GM12878 (cell line): ENCODE data around the gene XAGE2. TPM values are rescaled to one million over a fixed set of nuclear protein-coding genes. Genes with fewer than 3 reads are reported as not detected.

Source experiments
- ATAC-seq: fragments of 200-7000 bp; cut with Tn5 transposase; 3 replicates; pipeline ENCODE4 v1.9.1; 2020; ENCODE audit warnings: mild to moderate bottlenecking, moderate library complexity
- BruUV-seq: library from RNA; stranded (reverse); fragments of 400-500 nt; replicated peaks from 2 replicates; lab custom pipeline; 2021; lab: Mats Ljungman, UMichigan
- CTCF ChIA-PET: fragments of 300-600 bp; sonication (Branson Sonifier 250); formaldehyde crosslinking; extraction: SDS; loops from one replicate; lab custom pipeline; 2021; ENCODE audit warnings: inconsistent platforms; lab: Yijun Ruan, JAX
- POLR2A ChIA-PET: fragments of 350-600 bp; formaldehyde crosslinking; extraction: SDS; loops from one replicate; lab custom pipeline; 2021; ENCODE audit warnings: inconsistent platforms; lab: Charles Lee
- RAD21 ChIA-PET: fragments of 300-600 bp; sonication (Branson Sonifier 250); formaldehyde crosslinking; loops from one replicate; lab custom pipeline; 2023; ENCODE audit warnings: antibody characterized with exemption; ENCODE audit not compliant: unreplicated experiment; lab: Charles Lee
- SMC1A ChIA-PET: fragments of 300-600 bp; sonication (Branson Sonifier 250); formaldehyde crosslinking; loops from one replicate; lab custom pipeline; 2023; ENCODE audit not compliant: unreplicated experiment, uncharacterized antibody; lab: Charles Lee
- DNase-seq: peaks from one replicate; pipeline ENCODE4 v3.0.0-alpha.2; 2011; ENCODE audit warnings: low read depth, low spot score
- FAIRE-seq: peaks from 3 replicates; lab custom pipeline; 2011; peaks lifted over from hg19 to GRCh38; lab: Jason Lieb, UNC
- H2AFZ ChIP-seq: 2 replicates; pipeline ENCODE4 v1.6.0; 2011; ENCODE audit warnings: low read depth, low read length, control low read depth; ENCODE audit not compliant: control insufficient read depth
- H3K27ac ChIP-seq: 2 replicates; pipeline ENCODE4 v1.5.1; 2011; ENCODE audit warnings: control low read depth; ENCODE audit not compliant: control insufficient read depth, insufficient read depth
- H3K27me3 ChIP-seq, 2 experiments: replicated peaks in 1 of 2; 2 replicates each; pipeline versions ENCODE4 v1.6.0 to v1.6.1; 2011; ENCODE audit warnings: low read length in 1 of 2; ENCODE audit not compliant: control insufficient read depth in 2 of 2, insufficient read depth in 2 of 2
- H3K36me3 ChIP-seq, 2 experiments: 2 replicates each; pipeline ENCODE4 v1.5.1; 2011; ENCODE audit warnings: low read length in 1 of 2; ENCODE audit not compliant: control insufficient read depth in 2 of 2, insufficient read depth in 2 of 2
- H3K4me1 ChIP-seq: 2 replicates; pipeline ENCODE4 v1.6.1; 2011; ENCODE audit warnings: mild to moderate bottlenecking, low read length, moderate library complexity, mixed read lengths; ENCODE audit not compliant: control insufficient read depth, insufficient read depth
- H3K4me2 ChIP-seq: 2 replicates; pipeline ENCODE4 v1.6.0; 2011; ENCODE audit warnings: control low read depth; ENCODE audit not compliant: control insufficient read depth, insufficient read depth
- H3K4me3 ChIP-seq: fragments of 200-600 bp; sonication (generic); 2 replicates; pipeline ENCODE4 v1.5.1; 2016
- H3K79me2 ChIP-seq: 2 replicates; pipeline ENCODE4 v1.6.0; 2011; ENCODE audit warnings: low read length; ENCODE audit not compliant: control insufficient read depth, insufficient read depth
- H3K9ac ChIP-seq: 2 replicates; pipeline ENCODE4 v1.8.0; 2011; ENCODE audit warnings: low read length, control low read depth, mixed read lengths; ENCODE audit not compliant: control insufficient read depth, insufficient read depth
- H3K9me3 ChIP-seq: replicated peaks from 3 replicates; pipeline ENCODE4 v1.5.1; 2011; ENCODE audit warnings: mild to moderate bottlenecking, low read length; ENCODE audit not compliant: control insufficient read depth, insufficient read depth
- H4K20me1 ChIP-seq: 2 replicates; pipeline ENCODE4 v1.6.0; 2011; ENCODE audit not compliant: control insufficient read depth, insufficient read depth
- ASH2L ChIP-seq: fragments of 300-600, 200-600 bp; sonication (generic); IDR thresholded peaks from 2 replicates; pipeline ENCODE4 v1.6.1; 2017; ENCODE audit warnings: low read depth, mild to moderate bottlenecking, borderline replicate concordance
- BACH1 ChIP-seq: fragments of 450-650 bp; IDR thresholded peaks from 2 replicates; pipeline ENCODE4 v1.6.1; 2017; ENCODE audit warnings: mild to moderate bottlenecking, borderline replicate concordance
- BCL11A ChIP-seq: IDR thresholded peaks from 2 replicates; pipeline ENCODE4 v1.6.1; 2011; ENCODE audit warnings: low read depth, low read length
- HDAC6 ChIP-seq: fragments of 200-600 bp; sonication (generic); IDR thresholded peaks from one replicate; pipeline ENCODE4 v1.8.0; 2017; ENCODE audit warnings: antibody characterized with exemption; ENCODE audit not compliant: unreplicated experiment
- MEF2B ChIP-seq: fragments of 450-650 bp; IDR thresholded peaks from 2 replicates; pipeline ENCODE4 v1.6.1; 2018; ENCODE audit warnings: mild to moderate bottlenecking, moderate library complexity; ENCODE audit not compliant: partially characterized antibody, poor library complexity, severe bottlenecking
- PAX5 ChIP-seq: IDR thresholded peaks from 2 replicates; pipeline ENCODE4 v1.6.1; 2011; ENCODE audit warnings: low read depth, low read length, borderline replicate concordance
- POLR2AphosphoS2 ChIP-seq: IDR thresholded peaks from 2 replicates; pipeline ENCODE4 v1.6.1; 2011; ENCODE audit warnings: low read depth, mild to moderate bottlenecking, low read length, improper control_type of control experiment, moderate library complexity
- SRF ChIP-seq, 2 experiments: IDR thresholded peaks; 2 replicates each; pipeline ENCODE4 v1.6.1; 2011; ENCODE audit warnings: low read depth in 2 of 2, low read length in 2 of 2, mild to moderate bottlenecking in 1 of 2, moderate library complexity in 1 of 2
- WRNIP1 ChIP-seq: IDR thresholded peaks from 2 replicates; pipeline ENCODE4 v1.6.1; 2011; ENCODE audit warnings: low read depth, low read length, improper control_type of control experiment, borderline replicate concordance
- ZNF217 ChIP-seq: fragments of 450-650 bp; IDR thresholded peaks from 2 replicates; pipeline ENCODE4 v1.6.1; 2017; ENCODE audit warnings: antibody characterized with exemption, mild to moderate bottlenecking
- WGBS: methylation state at CpG from one replicate; pipeline ENCODE4 v1.1.6; 2016; ENCODE audit warnings: low lambda C conversion rate; ENCODE audit not compliant: insufficient replicate concordance, insufficient coverage; ENCODE audit errors: missing lambda C conversion rate; 5-methylcytosine and 5-hydroxymethylcytosine counted together
- in situ Hi-C: fragments of 300-500 bp; cut with MboI; formaldehyde crosslinking; loops from 9 replicates; pipeline ENCODE4 v1.14.3; 2018; ENCODE audit warnings: mixed read lengths
- intact Hi-C: fragments of 100-400 bp; cut with micrococcal nuclease; formaldehyde crosslinking; loops from one replicate; pipeline ENCODE4 v1.14.2; 2022; ENCODE audit not compliant: unreplicated experiment
- polyA plus RNA-seq, 11 experiments: library from polyadenylated mRNA; depleted of rRNA in 4 of 11; unstranded in 6 of 11; stranded (reverse) in 5 of 11; fragments of >200 nt; fragmentation: Nextera tagmentation in 4 of 11; fragmentation: Illumina TruSeq in 1 of 11; extraction: Ambion mirVana in 4 of 11; extraction: Trizol in 1 of 11; gene quantifications; 1 replicate in 1 of 11; 2 replicates in 10 of 11; pipeline versions ENCODE4 v1.2.1 to v1.2.3, GENCODE V29; 2011 to 2016; ENCODE audit warnings: inconsistent platforms in 2 of 11, missing spikeins in 2 of 11, low read depth in 1 of 11
- total RNA-seq, 4 experiments: library from RNA; depleted of rRNA in 3 of 4; stranded (reverse); fragments of >200 nt in 3 of 4; fragmentation: Illumina TruSeq in 1 of 4; extraction: Trizol in 1 of 4; gene quantifications; 2 replicates each; pipeline versions ENCODE4 v1.2.1 to v1.2.3, GENCODE V29; 2013 to 2021
- TF ChIP-seq, protein P1 (sequence below): fragments of 450-650 bp; IDR thresholded peaks from 2 replicates; pipeline ENCODE4 v1.6.1; 2016; ENCODE audit warnings: mild to moderate bottlenecking

The XAGE2 gene
- total and polyA plus RNA-seq, 10 of the 15 experiments (the other 5 are each of a cell fraction or from before 2014, with no cell fraction given): not detected

DNA sequence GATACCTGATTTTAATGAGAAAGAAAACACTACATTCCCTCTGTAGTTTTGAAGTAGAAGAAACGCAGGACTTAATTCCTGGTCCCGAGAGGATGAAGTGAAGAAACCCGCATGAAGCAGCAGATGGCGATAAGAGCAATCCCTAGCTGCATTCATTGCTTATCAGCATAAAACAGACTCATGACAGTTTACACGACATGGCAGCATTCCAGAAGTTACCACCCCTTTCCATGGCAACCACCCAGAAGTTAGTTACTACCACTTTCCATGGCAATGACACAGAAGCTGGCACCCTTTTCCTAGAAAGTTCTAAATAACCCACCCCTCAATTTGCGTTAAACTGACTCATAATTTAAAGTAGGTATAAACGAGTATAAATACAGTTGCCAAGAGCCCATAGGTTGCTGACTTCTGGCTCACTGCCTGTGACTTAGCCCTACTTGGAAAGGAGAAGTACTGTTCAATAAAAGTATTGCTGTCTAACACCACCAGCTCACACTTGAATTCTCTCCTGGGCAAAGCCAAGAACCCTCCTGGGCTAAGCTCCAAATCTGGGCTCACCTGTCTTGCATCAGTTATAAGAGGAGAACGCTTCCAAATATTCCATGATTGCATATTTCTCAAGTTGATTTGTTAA lies 5.5 kb upstream of the XAGE2 start:
- Histone ChIP-seq H3K9me3 (no peaks in the 10 kb centered on the region; the same call in 2 of the 3 replicates), H3K9ac (no peak overlapping the region), H4K20me1 (no peaks in the 10 kb centered on the region), H2AFZ (no peak overlapping the region), H3K27ac (no peak overlapping the region), H3K36me3 (no peaks in the 10 kb centered on the region), H3K4me3 (no peak overlapping the region), H3K4me2 (no peak overlapping the region), H3K79me2 (no peaks in the 10 kb centered on the region), H3K4me1 (no peaks in the 10 kb centered on the region), H3K27me3 (no peaks in the 10 kb centered on the region)
- intact Hi-C loops: no loop called here
- no peak for ATAC-seq
- no peak for FAIRE-seq
- CTCF ChIA-PET: no interaction called here
- TF ChIP-seq BACH1: no peak
- no peak for TF ChIP-seq ASH2L
- no peak for TF ChIP-seq POLR2AphosphoS2
- TF ChIP-seq MEF2B: no peak
- TF ChIP-seq HDAC6: no peak
- no peak for TF ChIP-seq WRNIP1
- TF ChIP-seq ZNF217: no peak
- TF ChIP-seq SRF (IDR thresholded peaks at IDR 0.05; ENCODE audit: low read depth in 2 of 2, low read length in 2 of 2): no peak
- TF ChIP-seq, protein P1, sequence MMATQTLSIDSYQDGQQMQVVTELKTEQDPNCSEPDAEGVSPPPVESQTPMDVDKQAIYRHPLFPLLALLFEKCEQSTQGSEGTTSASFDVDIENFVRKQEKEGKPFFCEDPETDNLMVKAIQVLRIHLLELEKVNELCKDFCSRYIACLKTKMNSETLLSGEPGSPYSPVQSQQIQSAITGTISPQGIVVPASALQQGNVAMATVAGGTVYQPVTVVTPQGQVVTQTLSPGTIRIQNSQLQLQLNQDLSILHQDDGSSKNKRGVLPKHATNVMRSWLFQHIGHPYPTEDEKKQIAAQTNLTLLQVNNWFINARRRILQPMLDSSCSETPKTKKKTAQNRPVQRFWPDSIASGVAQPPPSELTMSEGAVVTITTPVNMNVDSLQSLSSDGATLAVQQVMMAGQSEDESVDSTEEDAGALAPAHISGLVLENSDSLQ: no peak
- TF ChIP-seq PAX5: no peak
- TF ChIP-seq BCL11A: no peak
- DNase-seq: no peak
- WGBS: 12% methylated on average over 8 of the region's 8 CpGs
- no TSS peak for BruUV-seq
- POLR2A ChIA-PET: no interaction called here
- SMC1A ChIA-PET: interaction anchor here (0.7 kb wide), 1 partner anchor 71 kb away, joined by 3 read pairs; no protein-coding TSS in a partner anchor
- in situ Hi-C loops: no loop called here
- RAD21 ChIA-PET: no interaction called here
